HG03066 (cell line): ENCODE data around the gene SRSF2.
"Not testable (repeated sequence)": the region's sequence is repeated elsewhere in the genome, so short reads cannot be mapped to it uniquely, and the experiment has no call there.

Experiments
- ATAC-seq: cut with Tn5 transposase; IDR thresholded peaks from one replicate; pipeline ENCODE4 v1.9.1; 2021; ENCODE audit warnings: low read depth; ENCODE audit not compliant: unreplicated experiment

Gene SRSF2

DNA sequence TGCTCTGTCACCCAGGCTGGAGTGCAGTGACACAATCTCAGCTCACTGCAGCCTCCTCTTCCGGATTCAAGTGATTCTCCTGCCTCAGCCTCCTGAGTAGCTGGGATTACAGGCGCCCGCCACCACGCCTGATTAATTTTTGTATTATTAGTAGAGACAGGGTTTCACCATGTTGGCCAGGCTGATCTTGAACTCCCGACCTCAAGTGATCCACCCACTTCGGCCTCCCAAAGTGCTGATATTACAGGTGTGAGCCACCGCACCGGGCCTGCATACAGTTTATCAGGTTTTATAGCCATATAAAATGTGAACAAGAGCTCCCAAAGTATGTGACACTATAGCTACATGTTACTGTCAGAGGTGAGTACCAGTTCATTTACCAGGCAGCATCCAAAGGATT is 14.2 kb downstream of the SRSF2 start:
- not testable (repeated sequence) for ATAC-seq

DNA sequence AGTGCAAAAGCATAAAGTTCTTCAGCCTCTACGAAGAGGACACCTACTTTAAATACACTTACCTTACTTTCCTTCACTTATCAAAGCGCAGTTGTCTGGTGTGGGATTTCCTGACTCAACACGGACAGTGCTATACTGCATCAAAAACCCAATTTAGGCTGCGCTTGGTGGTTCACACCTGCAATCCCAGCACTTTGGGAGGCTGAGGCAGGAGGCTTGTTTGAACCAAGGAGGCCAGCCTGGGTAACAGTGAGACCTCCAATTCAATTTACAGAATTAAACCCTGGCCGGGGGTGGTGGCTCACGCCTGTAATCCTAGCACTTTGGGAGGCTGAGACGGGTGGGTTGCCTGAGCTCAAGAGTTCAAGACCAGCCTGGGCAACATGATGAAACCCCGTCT is 14.9 kb downstream of the SRSF2 start:
- no peak for ATAC-seq

DNA sequence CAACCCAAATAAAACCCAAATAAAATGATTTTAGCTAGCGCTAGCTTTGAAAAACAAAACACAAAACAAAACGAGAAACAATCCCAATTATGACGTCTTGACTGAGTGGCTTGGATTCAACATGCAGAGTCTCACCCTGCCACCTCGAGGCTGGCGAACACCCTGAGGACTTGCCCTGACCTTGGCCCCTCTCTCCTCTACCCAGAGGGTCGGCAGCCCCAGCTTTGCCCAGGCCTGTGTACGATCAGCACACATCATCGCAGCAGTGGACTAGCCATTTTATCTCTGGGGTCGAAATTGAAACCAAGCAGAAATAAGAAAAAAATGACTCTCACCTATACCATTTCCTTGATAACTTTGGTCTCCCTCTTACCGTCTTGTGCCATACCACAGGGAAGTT is 15.7 kb downstream of the SRSF2 start:
- ATAC-seq, result no peak

DNA sequence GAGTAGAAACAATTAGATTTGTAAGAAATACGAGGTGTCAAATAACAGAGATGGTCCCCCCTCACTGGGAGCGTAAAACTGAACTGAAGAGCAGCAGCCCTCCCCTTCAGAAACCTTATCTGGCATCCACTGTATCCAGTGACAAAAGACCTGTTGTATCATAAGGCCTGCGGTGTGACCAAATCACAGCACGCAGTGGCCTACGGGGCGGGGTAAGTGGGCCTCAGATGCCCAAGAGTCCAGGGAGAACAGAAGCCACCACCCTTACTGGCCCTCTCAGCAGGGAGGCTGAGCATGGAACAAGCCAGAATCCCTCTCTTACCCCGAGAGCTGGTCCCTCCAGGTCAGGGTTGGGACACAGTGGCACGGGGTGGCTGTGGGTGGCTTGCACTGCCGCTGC is 16.2 kb downstream of the SRSF2 start:
- no peak for ATAC-seq

DNA sequence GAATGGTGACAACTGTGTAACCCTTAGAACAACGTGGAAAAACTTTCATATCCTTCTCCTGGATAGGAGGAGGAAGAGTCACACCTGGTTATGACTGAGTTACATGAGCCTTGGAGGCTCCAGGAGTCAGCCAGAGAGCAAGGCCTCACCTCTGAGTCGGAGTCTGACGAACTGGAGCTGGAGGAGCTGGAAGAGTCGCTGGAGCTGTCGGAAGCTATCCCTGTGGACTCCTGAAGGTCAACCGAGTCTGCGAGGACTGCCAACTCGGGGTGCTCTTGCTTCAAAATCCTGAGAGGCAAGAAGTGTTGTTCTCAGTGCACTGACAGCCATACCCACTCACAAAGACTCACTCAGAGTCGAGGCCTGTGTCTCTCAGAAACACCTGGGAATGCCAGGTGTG is 16.9 kb downstream of the SRSF2 start:
- ATAC-seq, result no peak

DNA sequence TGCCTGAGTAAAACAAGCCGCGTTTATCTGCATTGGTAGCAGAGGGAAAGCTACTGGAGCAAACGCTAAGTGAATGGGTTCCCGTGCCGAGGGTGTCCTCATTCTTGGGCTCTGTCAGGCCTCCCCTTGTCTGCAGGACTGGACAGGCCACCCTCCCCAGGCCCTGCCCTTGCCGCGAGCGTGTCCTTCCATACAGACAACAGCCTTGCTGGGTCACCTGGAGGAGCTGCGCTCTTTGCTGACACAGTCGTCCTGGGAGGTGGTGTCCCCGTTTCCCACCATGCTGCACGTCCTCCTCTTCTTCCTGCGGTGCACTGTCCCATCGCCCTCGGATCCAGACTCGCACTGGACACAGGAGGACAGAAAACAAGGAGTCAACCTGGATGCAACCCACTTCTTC is 18.6 kb downstream of the SRSF2 start:
- no peak for ATAC-seq

DNA sequence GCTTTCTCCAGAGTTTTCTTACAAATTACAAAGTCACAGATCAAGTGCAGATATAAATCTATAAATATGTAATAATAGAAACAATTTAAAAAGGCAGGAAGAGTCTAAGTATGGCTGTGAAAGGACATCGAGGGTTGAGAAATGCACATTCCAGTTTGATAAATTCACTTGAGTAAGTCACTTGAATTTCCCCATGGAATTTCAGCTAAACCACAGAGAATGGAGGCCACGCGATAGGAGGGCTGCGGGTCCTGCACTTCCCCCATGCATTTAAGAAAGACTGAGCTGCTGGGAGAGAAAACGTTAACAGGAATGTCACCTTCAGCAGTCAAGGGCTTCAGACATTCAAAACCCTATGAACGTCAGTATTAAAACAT is 20.3 kb downstream of the SRSF2 start:
- ATAC-seq, result no peak

DNA sequence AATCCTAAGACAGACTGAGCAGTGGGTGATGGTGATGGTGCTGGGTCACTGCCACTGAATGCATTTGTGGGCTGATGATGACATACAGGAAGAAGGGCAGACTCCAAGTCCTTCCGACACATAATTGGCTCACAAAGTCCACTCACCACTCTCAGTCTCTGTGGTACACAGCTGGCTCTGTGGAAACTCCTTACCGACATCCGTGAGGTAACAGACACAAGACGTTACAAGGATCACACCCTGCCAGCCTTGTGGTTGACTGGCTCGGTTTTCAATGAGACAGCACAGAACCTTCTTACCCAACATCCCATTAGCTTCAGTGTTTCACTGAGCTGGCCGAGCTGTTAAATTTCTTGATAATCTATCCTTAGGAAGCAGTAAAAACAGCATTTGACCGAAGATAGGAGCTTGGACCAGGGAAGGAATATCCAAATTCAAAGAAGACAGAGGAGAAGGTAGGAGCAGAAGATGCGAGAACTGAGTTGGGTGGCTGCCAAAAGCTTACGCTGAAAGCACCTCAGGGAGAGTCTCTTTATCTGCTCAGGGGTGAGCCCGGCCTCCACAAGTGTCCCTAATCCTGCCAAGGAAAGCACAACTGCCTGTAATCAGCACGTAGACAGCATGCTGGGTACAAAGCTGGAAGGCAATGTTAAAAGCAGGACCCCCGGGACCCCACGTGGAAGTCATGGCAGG is 20.8 kb downstream of the SRSF2 start:
- ATAC-seq, result no peak

DNA sequence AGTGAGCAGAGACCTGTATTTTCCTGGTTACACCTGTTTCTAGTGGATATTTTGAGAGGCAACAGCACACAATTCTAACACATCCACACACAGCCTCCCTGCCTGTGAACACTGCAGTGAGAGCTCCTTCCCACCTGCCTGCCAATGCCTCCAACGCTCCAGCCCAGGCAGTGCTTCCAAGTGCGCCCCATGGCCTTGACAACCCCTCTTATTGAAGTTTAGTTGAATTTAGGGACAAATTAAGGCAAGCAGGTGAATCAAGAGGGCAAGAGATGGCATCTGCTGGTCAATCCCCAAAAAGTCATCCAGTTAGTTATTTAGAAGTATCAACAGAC is 21.7 kb downstream of the SRSF2 start:
- no peak for ATAC-seq

DNA sequence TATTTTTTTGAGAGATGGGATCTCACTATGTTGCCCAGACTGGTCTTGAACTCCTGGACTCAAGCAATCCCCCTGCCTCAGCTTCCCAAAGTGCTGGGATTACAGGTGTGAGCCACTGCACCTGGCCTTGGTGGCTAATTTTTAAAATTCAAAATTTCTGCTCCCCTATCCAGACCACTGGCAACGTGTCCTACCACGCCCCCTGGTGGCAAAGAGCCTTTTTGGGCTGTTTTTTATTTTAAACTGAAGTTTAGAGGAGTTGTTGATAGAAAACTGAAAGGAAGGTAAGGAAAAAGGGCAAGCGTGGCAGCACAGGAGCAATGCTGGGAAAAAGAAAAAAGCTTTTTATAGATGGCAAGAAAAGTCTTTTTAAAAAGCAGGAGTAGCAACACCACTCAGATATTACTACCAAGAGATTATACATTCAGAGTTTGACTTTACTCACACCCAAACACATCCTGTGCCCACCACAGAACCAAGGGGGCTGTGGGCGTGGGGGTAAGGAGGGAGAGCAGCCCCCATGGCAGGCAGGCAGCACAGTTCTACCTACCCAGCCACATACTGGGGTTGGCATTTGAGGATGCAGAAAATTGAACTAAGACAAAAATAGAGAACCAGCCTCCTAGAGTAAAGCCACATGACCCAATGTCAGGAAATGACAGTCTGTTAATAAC is 22.2 kb downstream of the SRSF2 start:
- ATAC-seq, result no peak

DNA sequence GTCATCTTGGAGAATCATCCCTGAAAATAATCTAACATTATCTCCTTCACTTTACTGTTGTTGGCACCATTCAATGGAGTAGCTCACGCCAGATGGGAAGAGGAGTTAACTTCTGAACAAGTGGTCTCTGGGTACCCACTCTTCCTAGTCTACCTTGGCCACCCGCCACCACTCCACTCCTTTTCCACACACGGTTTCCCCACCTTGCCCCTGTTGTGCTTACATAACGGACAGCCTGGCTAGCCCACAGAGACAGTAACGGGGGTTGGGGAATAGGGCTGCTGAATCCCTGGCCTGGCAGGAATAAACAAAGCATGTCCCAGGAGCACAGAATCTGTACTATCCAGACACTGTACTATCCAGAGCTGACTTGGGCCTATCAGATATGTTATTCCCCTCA is 22.8 kb downstream of the SRSF2 start:
- ATAC-seq, result no peak

DNA sequence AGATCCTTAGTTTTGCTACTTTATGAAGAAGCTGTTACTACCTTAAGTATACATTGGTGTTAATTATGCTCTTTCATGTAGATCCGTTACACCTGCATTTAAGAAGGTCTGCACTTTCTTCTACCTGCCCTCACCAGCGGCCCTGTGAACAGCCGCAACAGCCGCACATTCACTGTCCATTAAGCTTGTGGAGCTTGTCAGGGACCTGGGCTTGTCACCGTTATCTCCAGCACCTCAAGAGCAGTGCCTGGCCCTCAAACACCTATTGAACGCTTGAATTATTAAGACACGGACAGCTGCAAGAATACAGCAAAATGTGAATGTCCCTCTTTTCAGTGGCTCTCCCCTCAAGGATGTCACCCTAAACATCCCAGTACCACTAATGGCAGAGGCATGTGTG is 23.4 kb downstream of the SRSF2 start:
- ATAC-seq, result no peak

DNA sequence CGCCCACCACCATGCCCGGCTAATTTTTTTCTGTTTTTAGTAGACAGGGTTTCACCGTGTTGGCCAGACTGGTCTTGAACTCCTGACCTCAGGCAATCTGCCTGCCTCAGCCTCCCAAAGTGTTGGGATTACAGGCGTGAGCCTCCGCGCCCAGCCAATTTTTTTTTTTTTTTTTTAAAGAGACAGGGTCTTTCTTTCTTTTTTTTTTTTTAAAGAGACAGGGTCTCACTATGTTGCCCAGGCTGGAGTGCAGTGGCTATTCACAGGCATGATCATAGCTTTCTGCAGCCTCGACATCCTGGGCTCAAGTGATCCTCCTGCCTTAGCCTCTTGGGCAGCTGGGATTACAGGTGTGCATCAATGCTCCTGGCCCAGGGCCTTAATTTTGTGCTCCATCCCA is 24.8 kb downstream of the SRSF2 start:
- not testable (repeated sequence) for ATAC-seq

DNA sequence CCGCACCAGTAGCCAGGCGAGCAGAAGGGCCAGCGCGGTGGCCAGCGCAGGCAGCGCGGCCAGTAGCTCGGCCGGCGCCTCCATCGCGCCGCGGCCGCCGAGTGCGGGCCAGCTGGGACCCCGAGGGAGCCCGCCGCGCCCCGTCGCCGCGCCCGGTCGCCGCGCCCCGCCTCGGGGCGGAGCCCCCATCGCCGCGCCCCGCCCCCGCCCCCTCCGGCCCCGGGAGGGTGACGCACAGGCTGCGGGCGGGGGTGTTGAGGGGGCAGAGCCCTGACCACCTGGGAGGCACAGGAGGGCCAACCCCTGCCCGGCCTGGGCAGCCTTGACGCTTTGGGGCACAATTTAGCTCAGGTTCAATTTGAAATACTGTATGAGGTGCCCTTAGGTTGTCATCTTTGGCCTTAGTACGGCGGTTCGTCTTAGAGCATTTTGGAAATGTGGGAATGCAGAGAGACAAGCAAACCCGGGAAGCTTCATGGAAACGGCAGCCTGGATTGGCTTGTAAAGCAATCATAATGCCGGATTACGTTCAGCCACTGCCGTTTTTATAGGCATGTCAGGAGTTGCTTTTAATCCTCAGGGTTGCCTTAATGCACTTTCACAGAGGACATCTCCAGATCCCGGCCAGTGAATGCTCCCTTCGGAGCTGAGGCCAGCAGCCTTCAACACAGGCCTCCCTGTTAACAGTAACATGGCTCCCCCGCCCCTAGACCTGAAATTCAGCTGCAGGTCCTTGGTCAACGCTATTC is 26.1 kb downstream of the SRSF2 start, which contains the start of gene MXRA7:
Gene MXRA7 (minus strand): TSS at position 103 of the 749 bp plus-strand sequence. CDS start 19 bp downstream, at position 84.
- no peak for ATAC-seq

DNA sequence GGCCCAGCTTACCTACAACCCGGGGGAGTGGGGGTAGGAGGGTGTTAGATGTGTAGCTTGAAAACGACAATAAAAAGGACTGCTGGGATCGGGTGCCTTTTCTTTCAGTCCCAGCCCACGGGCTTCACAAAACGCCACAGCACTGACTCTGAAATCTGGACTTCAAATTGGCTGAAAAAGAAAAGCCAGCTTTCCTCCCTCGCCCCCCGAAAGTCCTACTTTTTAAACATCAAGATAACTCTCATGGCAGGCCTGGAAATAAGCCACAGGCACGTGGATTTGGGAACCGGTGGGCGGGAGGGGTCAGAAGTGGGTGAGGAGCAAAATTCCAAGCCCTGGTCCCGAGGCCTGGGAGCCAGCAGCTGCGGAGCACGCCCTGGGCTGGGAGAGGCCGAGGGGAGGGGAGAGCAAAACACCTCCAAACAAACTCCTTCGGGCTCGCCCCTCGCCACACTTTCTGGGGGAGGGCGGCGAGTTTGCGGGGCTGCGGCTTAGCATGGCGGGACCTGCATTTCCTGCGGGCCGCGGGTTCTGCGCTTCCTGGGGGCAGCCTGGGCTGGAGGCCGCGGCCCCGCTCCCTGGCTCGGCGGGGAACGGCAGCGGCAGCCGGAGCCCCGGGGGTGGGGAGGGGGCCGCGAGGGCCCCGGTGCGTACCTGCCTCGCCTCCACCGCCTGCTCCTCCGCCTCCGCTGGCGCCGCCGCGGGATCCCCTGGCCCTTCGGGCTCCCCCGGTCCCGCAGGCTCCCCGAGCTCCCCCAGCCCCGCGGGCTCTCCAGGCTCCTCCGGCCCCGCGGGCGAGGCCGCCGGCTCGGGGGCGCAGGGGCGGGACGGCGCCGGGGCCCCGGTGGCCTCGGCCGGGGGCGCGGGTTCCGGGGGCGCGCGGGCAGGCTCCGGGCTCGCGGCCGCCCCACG is 26.9 kb downstream of the SRSF2 start:
- ATAC-seq, result not testable (repeated sequence)

DNA sequence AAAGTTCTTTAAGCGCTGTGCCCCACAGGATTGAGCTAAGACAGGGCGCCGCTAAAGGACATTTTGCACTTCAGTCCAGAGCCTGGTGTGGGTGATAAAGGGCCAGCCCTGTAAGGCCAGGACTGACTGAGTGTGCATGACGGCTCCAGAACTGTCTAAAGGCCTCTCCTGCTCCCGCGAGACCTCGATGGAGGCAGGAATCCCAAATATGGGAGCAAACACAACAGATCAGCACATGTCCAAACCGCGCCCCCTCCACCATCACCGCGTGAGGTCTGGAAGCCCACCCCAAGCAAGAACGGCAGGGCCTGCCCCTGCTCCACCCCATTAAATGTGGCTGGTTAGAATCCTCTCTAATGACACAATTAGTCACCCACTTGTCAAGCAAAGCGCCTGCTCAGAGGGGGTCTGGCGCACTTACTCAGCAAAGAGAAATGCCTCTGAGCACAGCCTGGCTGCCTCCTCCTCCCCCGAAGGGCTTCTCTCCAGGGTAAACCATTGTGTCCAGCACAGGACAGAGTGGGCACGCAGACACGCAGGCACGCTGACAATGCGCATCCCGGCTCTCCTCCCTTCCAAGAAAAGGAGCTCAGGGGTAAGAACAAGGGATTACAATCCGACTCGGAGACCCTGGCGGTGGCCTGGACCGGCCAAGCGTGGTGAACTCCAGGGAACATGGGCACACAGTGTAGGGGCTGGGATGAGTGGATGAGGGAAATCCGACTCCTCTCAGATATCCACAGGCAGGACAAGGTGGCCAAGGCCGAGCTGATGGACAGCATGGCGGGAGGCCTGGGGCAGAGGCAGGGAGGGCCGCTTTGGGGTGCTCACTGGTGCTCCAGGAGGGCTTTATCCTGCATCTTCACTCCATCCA is 27.8 kb downstream of the SRSF2 start:
- no peak for ATAC-seq

DNA sequence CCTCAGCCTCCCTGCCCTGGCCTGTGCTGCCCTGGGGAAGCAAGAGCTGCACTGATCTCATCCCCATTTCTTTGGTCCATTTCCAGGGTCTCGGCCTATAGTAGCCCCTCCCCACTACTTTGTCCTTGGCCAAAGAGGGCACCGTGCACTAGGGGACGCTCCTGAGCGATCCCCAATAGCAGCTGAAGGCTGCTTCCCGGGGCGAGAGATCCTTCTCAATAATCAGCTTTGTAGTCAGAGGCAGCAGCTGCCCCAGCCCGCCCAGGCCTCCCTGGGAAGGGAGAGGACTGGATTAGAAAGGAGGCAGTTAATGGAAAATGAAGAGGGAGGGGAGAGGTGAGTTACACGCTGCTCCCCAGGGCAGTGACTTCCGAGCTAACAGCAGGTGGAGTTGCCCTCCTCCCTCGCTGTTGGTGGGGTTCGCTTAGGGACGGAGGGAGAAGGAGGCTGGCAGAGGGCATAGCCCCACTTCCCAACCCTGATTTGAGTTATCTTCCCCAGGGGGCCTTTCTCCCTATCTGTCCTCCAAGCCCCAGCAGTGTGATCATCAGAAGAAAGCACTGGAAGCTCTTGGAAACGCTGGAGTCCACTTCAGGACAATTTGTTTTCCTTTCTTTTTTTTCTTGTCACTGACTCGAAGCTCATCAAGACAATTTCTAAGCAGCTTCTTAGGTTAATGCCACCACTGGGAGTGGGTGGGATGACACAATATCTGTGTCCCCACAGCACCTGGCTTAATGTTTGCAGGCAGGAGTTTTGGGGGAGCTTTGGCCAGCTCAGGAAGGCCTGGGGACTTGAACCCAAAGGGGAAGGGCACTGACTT is 28.9 kb downstream of the SRSF2 start:
- no peak for ATAC-seq

DNA sequence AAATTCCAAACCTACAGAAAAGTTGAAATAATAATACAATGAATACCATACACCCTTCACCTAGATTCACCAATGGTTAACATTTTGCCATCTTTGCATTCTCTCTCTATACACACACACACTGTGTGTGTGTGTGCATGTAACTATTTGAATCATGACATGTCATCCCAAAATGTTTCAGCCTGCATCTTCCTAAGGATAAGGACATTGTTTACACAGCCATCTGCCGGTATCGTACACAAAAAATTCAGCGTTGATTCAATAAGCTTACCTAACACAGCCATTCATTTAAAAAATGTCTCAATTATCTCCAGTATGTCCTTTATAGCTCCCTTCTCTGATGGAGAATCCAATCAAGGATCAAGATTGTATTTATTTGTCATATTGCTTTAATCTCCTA is 30.3 kb downstream of the SRSF2 start:
- ATAC-seq, result no peak

DNA sequence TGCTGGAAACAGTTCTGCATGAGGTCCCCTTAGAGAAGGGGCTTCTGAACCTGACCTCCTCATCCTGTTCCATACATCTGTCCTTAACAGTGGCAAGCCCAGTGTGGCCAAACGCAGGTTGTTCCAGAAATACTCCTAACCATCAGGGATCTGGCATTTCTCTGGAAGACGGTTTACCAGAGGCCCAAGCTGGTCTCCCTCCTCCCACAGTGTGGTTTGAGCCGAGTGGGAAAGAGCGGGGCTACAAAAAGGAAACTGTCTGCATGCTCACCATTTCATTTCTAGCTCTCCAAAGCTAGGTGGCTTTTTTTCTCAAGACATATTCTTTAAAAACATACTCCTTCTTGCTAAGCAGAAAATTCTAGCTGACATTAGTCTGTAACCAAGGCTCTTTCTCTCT is 32.3 kb downstream of the SRSF2 start:
- ATAC-seq, result no peak
